PC-9 (cell line): ENCODE data around the gene SPTSSB. TPM values are rescaled to one million over a fixed set of nuclear protein-coding genes. Genes with fewer than 3 reads are reported as not detected.
A peak's percentile ranks its signal among the peaks of the same experiment; 100 is the strongest.

ENCODE experiments used
- BruUV-seq: library from RNA; stranded (reverse); fragments of 400-500 nt; replicated peaks from 2 replicates; lab custom pipeline; 2021; lab: Mats Ljungman, UMichigan
- CTCF ChIA-PET: fragments of 300-600 bp; sonication (Branson Sonifier 250); formaldehyde crosslinking; loops from one replicate; lab custom pipeline; 2022; ENCODE audit warnings: antibody characterized with exemption; lab: Charles Lee
- POLR2A ChIA-PET: fragments of 300-600 bp; sonication (Branson Sonifier 250); formaldehyde crosslinking; loops from one replicate; lab custom pipeline; 2022; ENCODE audit warnings: antibody characterized with exemption; ENCODE audit not compliant: unreplicated experiment; lab: Charles Lee
- DNase-seq, 2 experiments: peaks; one replicate each; pipeline versions ENCODE4 v3.0.0 to v3.0.0-alpha.2; 2015 to 2022; ENCODE audit warnings: mixed read lengths in 1 of 2
- H2AFZ ChIP-seq: fragments of 200-600 bp; sonication (generic); 2 replicates; pipeline ENCODE4 v1.8.1; 2017; ENCODE audit warnings: antibody characterized with exemption
- H3F3A ChIP-seq: fragments of 200-600 bp; sonication (generic); 2 replicates; pipeline ENCODE4 v1.8.1; 2017; ENCODE audit warnings: antibody characterized with exemption, mild to moderate bottlenecking, low read depth; ENCODE audit not compliant: insufficient read depth
- H3K27ac ChIP-seq: fragments of 200-600 bp; sonication (generic); 2 replicates; pipeline ENCODE4 v1.6.1; 2016; ENCODE audit warnings: mixed run types
- H3K27me3 ChIP-seq: fragments of 200-600 bp; sonication (generic); 2 replicates; pipeline ENCODE4 v1.6.1; 2016; ENCODE audit warnings: low read depth, mixed run types; ENCODE audit not compliant: insufficient read depth
- H3K36me3 ChIP-seq: fragments of 200-600 bp; sonication (generic); 2 replicates; pipeline ENCODE4 v1.6.1; 2016; ENCODE audit warnings: low read depth, mixed run types
- H3K4me1 ChIP-seq: fragments of 200-600 bp; sonication (generic); replicated peaks from 2 replicates; pipeline ENCODE4 v1.6.1; 2016; ENCODE audit warnings: mixed run types; ENCODE audit not compliant: insufficient read depth
- H3K4me2 ChIP-seq: fragments of 200-600 bp; sonication (generic); 2 replicates; pipeline ENCODE4 v1.6.1; 2017; ENCODE audit warnings: mixed run types
- H3K4me3 ChIP-seq: fragments of 200-600 bp; sonication (generic); 2 replicates; pipeline ENCODE4 v1.6.1; 2016; ENCODE audit warnings: mixed run types
- H3K79me2 ChIP-seq: fragments of 200-600 bp; sonication (generic); 2 replicates; pipeline ENCODE4 v1.6.1; 2017; ENCODE audit warnings: low read depth, mixed run types
- H3K9me2 ChIP-seq: fragments of 200-600 bp; sonication (generic); 2 replicates; pipeline ENCODE4 v1.8.1; 2017; ENCODE audit warnings: mild to moderate bottlenecking; ENCODE audit not compliant: insufficient read depth
- H3K9me3 ChIP-seq: fragments of 200-600 bp; sonication (generic); 2 replicates; pipeline ENCODE4 v1.8.1; 2016; ENCODE audit warnings: low read depth; ENCODE audit not compliant: insufficient read depth
- H4K20me1 ChIP-seq: fragments of 200-600 bp; sonication (generic); 2 replicates; pipeline ENCODE4 v1.8.1; 2017; ENCODE audit not compliant: insufficient read depth
- CTCF ChIP-seq: fragments of 200-600 bp; sonication (generic); conservative IDR thresholded peaks from 2 replicates; pipeline ENCODE4 v1.6.1; 2017; ENCODE audit warnings: mixed run types, antibody characterized with exemption, mild to moderate bottlenecking, moderate library complexity
- EZH2 ChIP-seq: fragments of 200-600 bp; sonication (generic); IDR thresholded peaks from 2 replicates; pipeline ENCODE4 v1.8.0; 2017; ENCODE audit warnings: antibody characterized with exemption, low read depth
- intact Hi-C: fragments of 100-400 bp; cut with micrococcal nuclease; formaldehyde crosslinking; loops from one replicate; pipeline ENCODE4 v1.10.0; 2022; ENCODE audit not compliant: unreplicated experiment
- total RNA-seq: library from RNA; stranded (reverse); gene quantifications from 2 replicates; pipeline ENCODE4 v1.2.3, GENCODE V29; 2021

Gene SPTSSB
- total RNA-seq, 1 experiment from 2014 or later = 4.0 TPM

- peak overlapping the region; percentile 28; the same call in 1 of the 2 replicates for H3K4me2 ChIP-seq
- intact Hi-C loops = loop anchor here (5.0 kb wide), 1 partner anchor 965 kb away; the partner anchor contains the start of gene TRIM59
- no peaks in the 10 kb centered on the region for H3K36me3 ChIP-seq
- H4K20me1 ChIP-seq = no peaks in the 10 kb centered on the region
- ChIA-PET CTCF (no interaction called here), POLR2A (no interaction called here)
- no peak overlapping the region for H3K4me3 ChIP-seq
- no peaks in the 10 kb centered on the region for H3K79me2 ChIP-seq
- H3F3A ChIP-seq = peaks cover 30% of the 10 kb centered on the region; the same call in 1 of the 2 replicates
- TF ChIP-seq CTCF = no peak
- no TSS peak for BruUV-seq
- H3K27me3 ChIP-seq = no peaks in the 10 kb centered on the region
- H3K9me2 ChIP-seq = no peaks in the 10 kb centered on the region
- no peak overlapping the region; the same call in 1 of the 2 replicates for H2AFZ ChIP-seq
- peaks cover 42% of the 10 kb centered on the region for H3K4me1 ChIP-seq
- DNase-seq = peak in 1 of 2 experiments; percentile 96
- peak overlapping the region; percentile 31; the same call in 1 of the 2 replicates for H3K27ac ChIP-seq
- H3K9me3 ChIP-seq = peaks cover 28% of the 10 kb centered on the region
Measured at GRCh38 chr3:161412123-161412522, 40.8 kb upstream of the SPTSSB start.

GRCh38 chr3:161409858-161410257 is 38.5 kb upstream of the SPTSSB start:
- no peak for DNase-seq
- H3K4me2 ChIP-seq = no peak overlapping the region
- H2AFZ ChIP-seq = no peak overlapping the region

GRCh38 chr3:161409069-161409468 is 37.8 kb upstream of the SPTSSB start:
- ChIA-PET POLR2A (no interaction called here), CTCF (no interaction called here)
- Histone ChIP-seq H3K27me3 (no peaks in the 10 kb centered on the region), H3K27ac (no peak overlapping the region), H2AFZ (no peak overlapping the region), H3K79me2 (no peaks in the 10 kb centered on the region), H3K4me3 (no peak overlapping the region), H3K4me1 (peaks cover 21% of the 10 kb centered on the region), H3K4me2 (no peak overlapping the region), H3K9me2 (no peaks in the 10 kb centered on the region), H4K20me1 (no peaks in the 10 kb centered on the region), H3K36me3 (no peaks in the 10 kb centered on the region), H3F3A (peaks cover 18% of the 10 kb centered on the region; the same call in 1 of the 2 replicates), H3K9me3 (peaks cover 24% of the 10 kb centered on the region)
- BruUV-seq = no TSS peak
- intact Hi-C loops = loop anchor here (1.0 to 5.0 kb wide), 4 partner anchors 37 to 136 kb away; partner anchors contain the start of gene SPTSSB
- DNase-seq = peak; percentile 37 to 56
- TF ChIP-seq CTCF = peak; percentile 74
- no peak for TF ChIP-seq EZH2

More at GRCh38 chr3:161409858-161410257, 38.5 kb upstream of the SPTSSB start:
- POLR2A ChIA-PET = interaction anchor here (0.6 kb wide), 1 partner anchor 119 kb away, joined by 3 read pairs; no protein-coding TSS in a partner anchor
- H3K4me1 ChIP-seq = peaks cover 21% of the 10 kb centered on the region
- no peaks in the 10 kb centered on the region for H4K20me1 ChIP-seq
- TF ChIP-seq CTCF (no peak), EZH2 (no peak)
- no TSS peak for BruUV-seq
- no peaks in the 10 kb centered on the region for H3K36me3 ChIP-seq
- H3K4me3 ChIP-seq = no peak overlapping the region
- H3K27ac ChIP-seq = no peak overlapping the region
- intact Hi-C loops = loop anchor here (1.0 to 5.0 kb wide), 5 partner anchors 38 to 963 kb away; partner anchors contain the start of genes SPTSSB and TRIM59
- no peaks in the 10 kb centered on the region for H3K9me2 ChIP-seq
- CTCF ChIA-PET = no interaction called here
- peaks cover 26% of the 10 kb centered on the region for H3K9me3 ChIP-seq
- H3K79me2 ChIP-seq = no peaks in the 10 kb centered on the region
- H3K27me3 ChIP-seq = no peaks in the 10 kb centered on the region
- H3F3A ChIP-seq = peaks cover 18% of the 10 kb centered on the region; the same call in 1 of the 2 replicates
